WTC11 (cell line): ENCODE results near the gene SLC25A38.

Experiments
- CREB1 ChIP-seq: sonication (generic); formaldehyde crosslinking; IDR thresholded peaks from 2 replicates; pipeline ENCODE4 v1.8.0; 2023; ENCODE audit warnings: mild to moderate bottlenecking, missing genetic modification reagents
- CREM ChIP-seq: sonication (generic); formaldehyde crosslinking; IDR thresholded peaks from 2 replicates; pipeline ENCODE4 v1.8.1; 2022; ENCODE audit warnings: mild to moderate bottlenecking, missing genetic modification reagents, moderate library complexity
- FOXJ3 ChIP-seq: sonication (generic); formaldehyde crosslinking; IDR thresholded peaks from 2 replicates; pipeline ENCODE4 v1.9.0; 2021; ENCODE audit warnings: missing genetic modification reagents, mild to moderate bottlenecking, borderline replicate concordance
- MXD4 ChIP-seq: fragments of 250-450 bp; sonication (Bioruptor Pico); IDR thresholded peaks from 2 replicates; pipeline ENCODE4 v1.8.0; 2021; ENCODE audit warnings: mild to moderate bottlenecking, moderate library complexity, borderline replicate concordance
- NFYB ChIP-seq: sonication (generic); formaldehyde crosslinking; conservative IDR thresholded peaks from 2 replicates; pipeline ENCODE4 v1.8.0; 2022; ENCODE audit warnings: low read depth, missing genetic modification reagents
- NR2C2 ChIP-seq: sonication (generic); formaldehyde crosslinking; IDR thresholded peaks from 2 replicates; pipeline ENCODE4 v1.8.0; 2022; ENCODE audit warnings: mild to moderate bottlenecking, missing genetic modification reagents
- ZNF138 ChIP-seq: sonication (generic); formaldehyde crosslinking; conservative IDR thresholded peaks from 2 replicates; pipeline ENCODE4 v1.8.1; 2022; ENCODE audit warnings: mild to moderate bottlenecking, moderate library complexity, missing genetic modification reagents
- TF ChIP-seq, protein P1 (sequence below): sonication (generic); formaldehyde crosslinking; IDR thresholded peaks from 2 replicates; pipeline ENCODE4 v1.8.1; 2022; ENCODE audit warnings: low read depth, missing genetic modification reagents, borderline replicate concordance
- TF ChIP-seq, protein P2 (sequence below): sonication (generic); formaldehyde crosslinking; IDR thresholded peaks from 2 replicates; pipeline ENCODE4 v1.8.1; 2022; ENCODE audit warnings: mild to moderate bottlenecking, missing genetic modification reagents, moderate library complexity, borderline replicate concordance
- TF ChIP-seq, protein P3 (sequence below): fragments of 200-600 bp; IDR thresholded peaks from 2 replicates; pipeline ENCODE4 v1.8.0; 2022; ENCODE audit warnings: antibody characterized with exemption
- TF ChIP-seq, protein P4 (sequence below): sonication (generic); formaldehyde crosslinking; IDR thresholded peaks from 2 replicates; pipeline ENCODE4 v1.8.1; 2022; ENCODE audit warnings: low read depth, mild to moderate bottlenecking, moderate library complexity, missing genetic modification reagents, borderline replicate concordance

DNA sequence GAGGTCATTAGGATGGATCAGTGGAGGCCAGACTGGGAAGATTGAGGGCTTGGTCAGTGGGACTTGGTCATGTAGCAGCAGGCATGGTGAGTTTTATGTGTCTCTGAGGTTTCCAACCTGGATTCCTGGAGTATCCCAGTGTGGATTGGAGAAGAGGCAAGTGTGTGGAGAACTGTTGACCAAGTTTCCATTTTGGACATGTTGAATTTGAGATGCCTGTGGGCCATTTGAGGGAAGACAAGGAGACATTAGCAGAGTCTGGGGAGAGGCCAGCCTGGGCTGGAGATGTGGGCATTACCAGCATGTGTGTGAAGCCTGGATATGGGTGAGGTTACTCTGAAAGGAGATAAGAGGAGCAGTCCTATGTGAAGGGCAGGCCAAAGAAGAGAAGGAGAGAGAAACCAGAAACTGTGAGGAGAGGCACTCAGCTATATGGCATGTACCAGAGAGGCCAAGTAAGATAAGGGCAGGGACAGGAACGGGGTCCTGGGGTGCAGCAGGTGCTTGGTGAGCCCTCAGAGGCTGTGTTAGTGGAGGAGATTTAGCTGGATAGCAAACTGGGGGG, 4.3 kb downstream of the SLC25A38 start:
- TF ChIP-seq MXD4 (CRISPR knock-in tag) (no peak), CREM (CRISPR knock-in tag) (no peak), NFYB (CRISPR knock-in tag) (no peak), FOXJ3 (no peak), ZNF138 (CRISPR knock-in tag) (no peak), CREB1 (CRISPR knock-in tag) (no peak), NR2C2 (no peak)
- TF ChIP-seq, protein P1, sequence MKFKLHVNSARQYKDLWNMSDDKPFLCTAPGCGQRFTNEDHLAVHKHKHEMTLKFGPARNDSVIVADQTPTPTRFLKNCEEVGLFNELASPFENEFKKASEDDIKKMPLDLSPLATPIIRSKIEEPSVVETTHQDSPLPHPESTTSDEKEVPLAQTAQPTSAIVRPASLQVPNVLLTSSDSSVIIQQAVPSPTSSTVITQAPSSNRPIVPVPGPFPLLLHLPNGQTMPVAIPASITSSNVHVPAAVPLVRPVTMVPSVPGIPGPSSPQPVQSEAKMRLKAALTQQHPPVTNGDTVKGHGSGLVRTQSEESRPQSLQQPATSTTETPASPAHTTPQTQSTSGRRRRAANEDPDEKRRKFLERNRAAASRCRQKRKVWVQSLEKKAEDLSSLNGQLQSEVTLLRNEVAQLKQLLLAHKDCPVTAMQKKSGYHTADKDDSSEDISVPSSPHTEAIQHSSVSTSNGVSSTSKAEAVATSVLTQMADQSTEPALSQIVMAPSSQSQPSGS (CRISPR knock-in tag): no peak
- TF ChIP-seq, protein P2, sequence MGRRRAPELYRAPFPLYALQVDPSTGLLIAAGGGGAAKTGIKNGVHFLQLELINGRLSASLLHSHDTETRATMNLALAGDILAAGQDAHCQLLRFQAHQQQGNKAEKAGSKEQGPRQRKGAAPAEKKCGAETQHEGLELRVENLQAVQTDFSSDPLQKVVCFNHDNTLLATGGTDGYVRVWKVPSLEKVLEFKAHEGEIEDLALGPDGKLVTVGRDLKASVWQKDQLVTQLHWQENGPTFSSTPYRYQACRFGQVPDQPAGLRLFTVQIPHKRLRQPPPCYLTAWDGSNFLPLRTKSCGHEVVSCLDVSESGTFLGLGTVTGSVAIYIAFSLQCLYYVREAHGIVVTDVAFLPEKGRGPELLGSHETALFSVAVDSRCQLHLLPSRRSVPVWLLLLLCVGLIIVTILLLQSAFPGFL (CRISPR knock-in tag): no peak
- TF ChIP-seq, protein P3, sequence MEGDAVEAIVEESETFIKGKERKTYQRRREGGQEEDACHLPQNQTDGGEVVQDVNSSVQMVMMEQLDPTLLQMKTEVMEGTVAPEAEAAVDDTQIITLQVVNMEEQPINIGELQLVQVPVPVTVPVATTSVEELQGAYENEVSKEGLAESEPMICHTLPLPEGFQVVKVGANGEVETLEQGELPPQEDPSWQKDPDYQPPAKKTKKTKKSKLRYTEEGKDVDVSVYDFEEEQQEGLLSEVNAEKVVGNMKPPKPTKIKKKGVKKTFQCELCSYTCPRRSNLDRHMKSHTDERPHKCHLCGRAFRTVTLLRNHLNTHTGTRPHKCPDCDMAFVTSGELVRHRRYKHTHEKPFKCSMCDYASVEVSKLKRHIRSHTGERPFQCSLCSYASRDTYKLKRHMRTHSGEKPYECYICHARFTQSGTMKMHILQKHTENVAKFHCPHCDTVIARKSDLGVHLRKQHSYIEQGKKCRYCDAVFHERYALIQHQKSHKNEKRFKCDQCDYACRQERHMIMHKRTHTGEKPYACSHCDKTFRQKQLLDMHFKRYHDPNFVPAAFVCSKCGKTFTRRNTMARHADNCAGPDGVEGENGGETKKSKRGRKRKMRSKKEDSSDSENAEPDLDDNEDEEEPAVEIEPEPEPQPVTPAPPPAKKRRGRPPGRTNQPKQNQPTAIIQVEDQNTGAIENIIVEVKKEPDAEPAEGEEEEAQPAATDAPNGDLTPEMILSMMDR: no peak
- TF ChIP-seq, protein P4, sequence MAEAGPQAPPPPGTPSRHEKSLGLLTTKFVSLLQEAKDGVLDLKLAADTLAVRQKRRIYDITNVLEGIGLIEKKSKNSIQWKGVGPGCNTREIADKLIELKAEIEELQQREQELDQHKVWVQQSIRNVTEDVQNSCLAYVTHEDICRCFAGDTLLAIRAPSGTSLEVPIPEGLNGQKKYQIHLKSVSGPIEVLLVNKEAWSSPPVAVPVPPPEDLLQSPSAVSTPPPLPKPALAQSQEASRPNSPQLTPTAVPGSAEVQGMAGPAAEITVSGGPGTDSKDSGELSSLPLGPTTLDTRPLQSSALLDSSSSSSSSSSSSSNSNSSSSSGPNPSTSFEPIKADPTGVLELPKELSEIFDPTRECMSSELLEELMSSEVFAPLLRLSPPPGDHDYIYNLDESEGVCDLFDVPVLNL (CRISPR knock-in tag): no peak
